DND-41 (cell line): ENCODE measurements around the gene NFASC.

Experiments
- CTCF ChIP-seq: IDR thresholded peaks from 2 replicates; pipeline ENCODE4 v1.5.1; 2012; ENCODE audit warnings: borderline replicate concordance, low read length, moderate library complexity, mild to moderate bottlenecking; ENCODE audit not compliant: poor library complexity, severe bottlenecking; ENCODE audit errors: extremely low read depth
- EZH2 ChIP-seq: IDR thresholded peaks from 3 replicates; pipeline ENCODE4 v1.6.1; 2012; ENCODE audit warnings: borderline replicate concordance, low read depth, mild to moderate bottlenecking, moderate library complexity, low read length, inconsistent platforms; ENCODE audit not compliant: severe bottlenecking

- no peak for TF ChIP-seq CTCF
- TF ChIP-seq EZH2: no peak
Observed at GRCh38 chr1:205071801-205072200, 201.1 kb downstream of the NFASC start.
